GOT3 (cell line): Measurements from ENCODE around the gene CAPS2.

Source experiments
- DNase-seq: peaks from one replicate; lab custom pipeline; 2025; ENCODE audit warnings: mixed read lengths; lab: John Stamatoyannopoulos, UW

CAPS2 gene

DNA sequence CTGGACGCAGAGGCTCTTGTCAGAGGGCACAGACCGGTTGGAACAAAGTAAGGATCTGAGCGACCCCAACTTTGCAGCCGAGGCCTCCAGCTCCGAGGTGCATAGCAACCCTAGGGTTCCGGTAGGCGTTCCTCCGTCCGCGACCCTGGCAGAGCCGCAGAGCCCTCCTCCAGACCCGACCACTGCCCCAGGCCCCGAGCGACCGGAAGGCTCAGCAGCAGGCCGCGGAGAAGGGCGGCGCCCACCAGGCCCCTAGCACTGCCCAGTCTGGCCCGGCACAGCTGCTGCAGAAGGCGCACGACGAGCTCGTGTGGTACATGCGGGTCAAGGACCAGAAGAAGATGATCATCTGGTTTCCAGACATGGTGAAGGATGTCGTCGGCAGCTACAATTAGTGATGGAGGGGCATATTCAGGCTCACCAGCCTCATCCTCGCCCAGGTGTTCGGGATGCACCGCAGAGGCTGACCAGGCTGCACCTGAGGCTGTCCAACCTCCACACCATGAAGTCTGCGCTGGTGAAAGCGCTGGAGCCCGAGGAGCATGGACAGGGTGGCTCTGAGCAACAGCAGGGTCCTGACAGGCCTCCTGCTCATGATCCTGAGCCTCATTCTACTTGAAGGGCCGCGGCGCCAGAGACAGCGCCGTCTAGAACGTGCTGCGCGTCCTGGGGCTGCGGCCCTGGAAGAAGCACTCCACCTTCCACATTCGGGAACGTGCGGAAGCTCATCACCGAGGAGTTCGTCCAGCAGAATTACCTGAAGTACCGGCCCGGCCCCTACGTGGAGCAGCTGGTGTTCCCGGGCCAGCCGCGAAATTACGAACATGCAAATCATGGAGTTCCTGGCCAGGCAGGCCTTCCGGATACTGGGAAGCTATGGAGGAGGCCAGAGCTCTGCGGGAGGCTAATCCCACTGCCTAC lies 24.5 kb downstream of the CAPS2 start:
- no peak for DNase-seq

DNA sequence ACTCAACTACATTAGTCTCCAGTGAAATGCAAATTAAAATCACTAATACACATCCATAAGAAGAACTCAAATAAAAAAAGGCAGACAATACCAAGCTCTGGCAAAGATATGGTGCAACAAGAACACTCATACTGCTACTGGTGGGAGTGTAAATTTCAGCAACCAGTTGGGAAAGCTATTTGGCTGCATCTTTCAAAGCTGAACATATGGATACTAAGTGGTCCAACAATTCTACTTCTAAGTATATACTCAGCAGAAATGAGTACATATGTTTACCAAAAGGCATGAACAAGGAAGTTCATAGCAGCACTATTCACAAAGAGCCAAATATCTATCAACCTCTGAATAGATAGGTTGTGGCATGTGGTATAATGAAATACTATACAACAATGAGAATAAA lies 27.3 kb downstream of the CAPS2 start:
- DNase-seq, result no peak

DNA sequence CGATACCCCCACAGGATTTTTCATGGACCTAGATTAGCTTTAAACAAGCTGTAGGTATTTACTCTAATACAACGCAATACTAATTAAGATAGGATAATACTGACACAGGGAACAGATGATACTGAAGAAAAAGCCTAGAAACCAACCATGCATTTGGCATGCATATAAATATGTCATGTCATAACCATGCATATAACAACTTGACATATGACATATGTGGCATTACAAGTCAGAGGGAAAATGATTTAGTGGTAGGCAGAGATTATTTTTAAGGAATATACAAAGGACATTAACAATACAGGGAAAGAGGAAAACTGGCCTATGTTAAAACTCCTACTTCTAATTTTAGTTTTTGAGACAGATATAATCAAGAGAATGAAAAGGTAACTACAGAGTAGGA lies 27.9 kb downstream of the CAPS2 start:
- no peak for DNase-seq

DNA sequence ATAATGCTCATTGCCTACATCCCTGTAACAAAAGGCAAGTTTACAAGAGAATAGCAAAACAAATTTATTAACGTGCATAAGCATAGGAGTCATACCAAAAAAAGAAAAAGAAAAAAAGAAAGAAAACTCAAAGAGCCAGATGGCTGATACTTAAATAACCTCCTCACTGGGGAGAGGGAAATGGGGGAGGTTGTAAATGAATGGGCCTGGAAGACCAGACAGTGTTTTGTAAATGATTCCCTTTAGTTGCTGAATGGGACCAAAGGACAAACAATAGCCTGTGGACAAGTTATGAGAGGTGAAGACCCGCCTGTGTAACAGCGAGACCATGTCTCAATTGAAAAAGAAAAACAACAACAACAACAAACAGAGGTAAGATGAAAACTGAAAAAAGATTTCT lies 35.3 kb downstream of the CAPS2 start:
- no peak for DNase-seq

DNA sequence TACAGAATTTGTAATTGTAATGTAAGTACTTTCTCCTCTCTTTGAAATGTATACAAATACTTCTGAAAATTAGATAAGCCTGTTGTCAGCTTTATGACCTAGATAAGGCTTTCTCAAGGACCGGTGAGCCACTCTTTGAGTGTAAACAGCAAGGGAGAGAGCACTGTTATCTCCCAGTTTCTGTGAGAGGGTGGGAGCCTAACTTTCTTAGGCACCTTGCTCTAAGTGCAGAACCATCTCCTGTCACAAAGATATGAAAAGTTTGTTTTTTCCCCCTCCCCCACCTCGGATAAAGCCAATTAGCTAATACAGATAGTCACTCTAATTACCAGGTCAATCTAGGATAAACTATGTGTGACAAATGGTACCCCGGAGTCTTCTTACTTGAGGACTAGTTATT lies 35.8 kb downstream of the CAPS2 start:
- no peak for DNase-seq

DNA sequence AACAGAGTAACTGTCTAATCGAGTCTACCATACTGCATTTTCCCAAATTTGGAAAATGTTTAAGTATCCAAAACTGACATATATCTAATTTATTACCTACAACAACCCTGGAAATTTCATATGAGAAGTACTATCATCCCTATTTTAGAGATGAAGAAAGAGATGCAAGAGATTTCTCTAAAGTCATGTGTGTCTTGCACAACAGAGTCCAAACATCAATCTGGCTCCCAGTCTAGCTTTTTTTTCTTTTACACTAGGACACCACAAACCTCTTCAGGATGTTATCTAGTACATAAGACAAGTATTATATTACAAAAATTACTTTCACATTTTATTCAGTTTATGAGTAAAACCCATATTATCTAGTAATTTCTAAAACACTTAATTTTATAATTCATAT lies 39.1 kb downstream of the CAPS2 start:
- no peak for DNase-seq

DNA sequence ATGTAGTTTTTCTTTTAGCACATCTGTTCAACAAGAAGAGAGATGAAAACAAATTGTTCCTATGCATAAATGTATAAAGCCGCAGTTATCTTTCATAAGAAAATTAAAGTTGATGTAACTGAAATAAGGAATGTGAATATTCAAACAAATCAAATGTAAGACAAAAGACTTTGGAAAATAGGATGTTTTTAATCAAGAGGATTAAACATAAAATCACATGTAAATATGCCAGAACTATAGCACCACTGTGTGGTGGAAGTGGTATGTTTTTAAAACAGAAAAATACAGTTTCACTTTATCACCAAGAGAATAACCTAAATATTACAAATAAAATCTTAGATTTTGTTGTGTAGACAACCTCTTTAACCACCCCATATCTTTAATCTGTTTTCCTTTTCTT lies 40.4 kb downstream of the CAPS2 start:
- DNase-seq, result no peak

DNA sequence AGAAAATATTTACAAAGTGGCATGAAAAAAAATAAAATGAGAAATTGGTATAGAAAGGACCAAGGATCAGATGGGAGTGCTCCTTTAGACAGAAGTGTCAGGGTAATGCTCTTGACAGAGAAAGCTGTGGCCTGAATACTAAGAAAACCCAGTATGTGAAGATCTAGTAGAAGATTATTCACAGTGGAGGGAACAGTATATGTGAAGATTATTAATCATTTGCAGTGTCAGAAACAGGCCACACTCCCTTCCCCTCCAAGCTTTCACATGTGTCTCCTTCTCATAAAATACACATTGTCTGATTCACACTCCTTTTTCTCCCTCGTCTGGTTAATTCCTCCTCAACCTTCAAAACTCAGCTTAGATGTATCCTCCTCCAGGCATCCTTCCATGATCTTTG lies 41.3 kb downstream of the CAPS2 start:
- no peak for DNase-seq

DNA sequence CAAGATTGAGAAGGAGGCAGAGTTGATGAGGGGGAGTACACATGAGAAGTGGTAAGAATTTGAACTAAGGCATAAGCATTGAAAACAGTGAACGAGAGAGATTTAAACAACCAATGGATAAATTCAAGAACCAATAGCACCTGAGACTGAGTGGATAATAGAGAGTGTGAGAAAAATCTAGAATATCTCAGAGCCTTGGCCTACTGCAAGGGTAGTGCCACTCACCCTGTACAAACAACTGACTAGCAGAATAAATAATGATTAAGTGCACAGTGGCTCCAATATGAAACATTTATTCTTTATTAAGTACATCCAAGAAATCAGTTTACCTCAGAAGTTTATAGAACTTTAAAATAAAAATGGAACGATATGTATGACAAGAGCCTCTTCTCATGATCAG lies 54.4 kb downstream of the CAPS2 start:
- no peak for DNase-seq

DNA sequence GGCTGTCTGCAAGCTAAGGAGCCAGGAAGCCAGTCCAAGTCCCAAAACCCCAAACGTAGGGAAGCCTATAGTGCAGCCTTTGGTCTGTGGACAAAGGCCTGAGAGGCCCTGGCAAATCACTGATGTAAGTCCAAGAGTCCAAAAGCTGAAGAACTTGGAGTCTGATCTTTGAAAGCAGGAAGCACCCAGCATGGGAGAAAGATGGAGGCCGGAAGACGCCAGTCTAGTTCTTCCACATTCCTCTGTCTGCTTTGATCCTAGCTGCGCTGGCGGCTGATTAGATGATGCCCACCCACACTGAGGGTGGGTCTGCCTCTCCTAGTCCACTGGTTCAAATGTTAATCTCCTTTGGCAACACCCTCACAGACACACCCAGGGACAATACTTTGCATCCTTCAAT lies 58.5 kb downstream of the CAPS2 start:
- no peak for DNase-seq

DNA sequence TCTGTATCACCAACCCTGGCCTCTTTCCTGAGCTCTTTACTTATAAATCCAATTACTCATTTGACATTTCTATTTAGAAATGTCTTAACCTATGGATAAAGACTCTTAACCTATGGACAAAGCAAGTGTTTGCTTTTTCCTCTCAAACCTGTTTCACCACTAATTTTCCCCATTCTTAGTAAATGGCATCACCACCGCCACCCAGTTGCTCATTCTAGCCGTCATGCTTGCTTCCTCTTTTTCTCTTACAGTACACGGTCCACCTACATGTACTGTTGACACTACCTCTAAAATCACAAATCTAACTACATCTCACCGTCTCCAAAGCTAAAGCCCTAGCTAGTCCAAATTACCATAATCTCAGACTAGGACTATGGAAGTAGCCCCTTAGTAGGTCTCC lies 60.0 kb downstream of the CAPS2 start:
- DNase-seq, result no peak

DNA sequence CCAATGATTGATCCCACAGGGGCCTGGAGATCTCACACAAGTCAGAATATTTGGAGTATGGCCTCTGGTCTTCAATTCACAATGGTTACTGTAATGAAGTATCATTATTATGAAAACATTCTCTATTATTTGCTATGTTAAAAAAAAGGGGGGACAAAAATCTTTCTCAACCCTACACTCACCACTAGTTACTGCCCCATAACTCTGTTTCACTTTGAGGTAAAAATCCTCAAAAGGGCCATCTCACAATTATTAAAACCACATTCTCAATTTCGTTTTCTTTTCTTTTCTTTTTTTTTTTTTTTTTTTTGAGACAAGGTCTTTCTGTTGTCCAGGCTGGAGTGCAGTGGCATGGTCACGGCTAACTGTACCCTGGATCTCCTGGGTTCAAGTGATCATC lies 60.9 kb downstream of the CAPS2 start:
- no peak for DNase-seq

DNA sequence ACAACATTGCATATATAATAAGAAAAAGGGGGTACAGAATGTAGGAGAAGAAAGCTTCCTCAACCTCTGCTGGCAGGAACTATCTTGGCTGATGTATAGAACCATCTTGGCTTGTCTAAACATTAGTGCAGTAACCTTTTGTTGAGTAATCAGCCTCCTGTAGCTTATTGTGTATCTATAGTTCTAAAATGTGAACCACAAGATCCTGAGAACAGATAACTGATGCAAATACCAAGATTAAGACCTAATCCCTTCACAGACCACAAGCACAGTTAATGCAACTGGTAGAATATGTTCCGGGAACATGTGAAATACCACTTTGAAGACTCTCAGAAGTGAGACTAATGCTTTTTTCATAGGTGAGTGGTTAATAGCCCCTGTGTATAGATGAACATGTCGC lies 69.8 kb downstream of the CAPS2 start:
- DNase-seq, result no peak

DNA sequence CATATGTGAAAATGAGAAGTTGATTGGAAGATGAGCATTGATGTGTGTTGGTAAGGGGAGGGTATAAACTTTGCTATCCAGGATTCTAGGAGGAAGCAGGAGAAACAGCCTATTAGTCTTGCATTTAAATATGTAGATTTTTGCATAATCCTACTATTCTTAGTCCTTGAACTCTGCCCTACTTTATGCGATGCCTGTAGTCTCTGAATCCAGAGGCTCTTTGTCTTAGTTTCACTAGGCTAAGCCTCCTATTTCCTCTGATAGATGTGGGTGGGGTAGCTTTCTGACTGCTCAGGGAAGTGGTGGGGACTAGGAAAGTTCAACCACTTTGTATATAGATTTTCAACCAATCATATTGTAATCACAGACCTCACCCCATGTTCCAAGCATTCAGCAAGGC lies 71.0 kb downstream of the CAPS2 start:
- no peak for DNase-seq

DNA sequence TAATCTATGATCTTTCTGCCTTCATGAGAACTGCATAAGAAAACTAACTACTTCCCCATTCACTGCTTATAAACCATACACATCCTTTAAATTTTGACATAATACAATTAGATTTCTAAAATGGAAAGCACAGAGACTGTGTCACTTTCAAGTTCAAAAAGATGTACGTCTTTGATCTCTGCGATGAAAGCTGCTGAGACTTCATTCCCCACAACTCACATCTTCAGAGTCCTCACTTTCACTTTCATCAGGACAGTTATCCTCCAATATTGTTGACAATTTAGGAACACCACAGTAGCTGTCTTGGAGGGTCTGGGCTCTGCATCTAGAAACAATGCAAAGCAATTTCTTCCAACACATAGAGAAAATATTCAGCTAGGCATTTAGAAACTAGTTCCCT lies 72.6 kb downstream of the CAPS2 start:
- no peak for DNase-seq

DNA sequence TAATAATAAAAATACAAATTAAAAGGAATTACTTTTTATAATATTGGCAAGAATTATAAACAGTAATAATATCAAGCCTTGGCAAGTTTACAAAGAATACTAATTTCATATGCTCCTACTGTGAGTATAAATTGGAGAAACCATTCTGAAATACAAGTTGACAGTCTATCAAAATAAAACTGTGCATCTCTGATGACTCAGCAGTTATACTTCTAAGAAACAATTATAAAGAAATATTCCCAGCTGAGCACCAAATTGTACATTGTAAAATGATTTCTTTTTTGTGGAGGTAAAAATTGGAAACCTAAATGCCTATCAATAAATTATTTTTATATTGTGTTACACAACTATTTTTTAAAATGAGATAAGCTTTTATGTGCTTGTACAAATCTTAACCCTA lies 85.0 kb downstream of the CAPS2 start:
- no peak for DNase-seq

DNA sequence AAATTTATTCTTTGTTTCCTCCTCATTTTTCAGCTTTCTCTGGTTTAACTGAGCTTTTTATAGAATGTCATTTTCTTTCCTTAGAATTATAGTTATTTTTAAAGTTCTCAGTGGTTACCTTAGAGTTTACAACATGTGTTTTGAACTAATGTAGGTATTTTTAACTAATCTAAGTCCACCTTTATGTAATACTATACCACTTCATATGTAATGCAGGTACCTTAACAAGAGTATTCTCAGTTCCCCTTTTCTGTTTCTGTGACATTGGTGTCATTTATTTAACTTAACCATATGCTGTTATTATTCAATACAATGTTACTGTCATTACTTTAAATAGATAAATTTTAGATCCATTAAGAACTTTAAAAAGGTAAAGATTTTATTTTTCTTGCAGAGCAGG lies 90.1 kb downstream of the CAPS2 start:
- no peak for DNase-seq

DNA sequence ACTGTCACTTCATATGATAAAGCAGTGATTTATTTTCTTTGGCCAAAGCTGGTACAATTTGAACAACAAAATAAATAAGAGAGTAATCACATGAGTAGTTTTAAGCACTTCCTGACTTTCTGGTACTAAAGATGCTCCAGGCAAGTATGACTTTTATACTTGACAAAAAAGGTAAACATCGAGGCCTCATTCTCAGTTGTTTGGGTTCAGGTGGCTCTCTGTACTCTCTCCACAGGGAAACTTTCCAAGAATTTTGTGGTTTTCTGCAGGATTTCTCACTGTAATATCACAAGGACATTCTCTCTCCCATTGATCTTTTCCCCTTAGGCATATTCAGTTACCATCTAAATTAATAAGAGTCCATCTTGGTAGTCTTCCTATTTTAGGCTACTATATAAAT lies 93.9 kb downstream of the CAPS2 start:
- no peak for DNase-seq

DNA sequence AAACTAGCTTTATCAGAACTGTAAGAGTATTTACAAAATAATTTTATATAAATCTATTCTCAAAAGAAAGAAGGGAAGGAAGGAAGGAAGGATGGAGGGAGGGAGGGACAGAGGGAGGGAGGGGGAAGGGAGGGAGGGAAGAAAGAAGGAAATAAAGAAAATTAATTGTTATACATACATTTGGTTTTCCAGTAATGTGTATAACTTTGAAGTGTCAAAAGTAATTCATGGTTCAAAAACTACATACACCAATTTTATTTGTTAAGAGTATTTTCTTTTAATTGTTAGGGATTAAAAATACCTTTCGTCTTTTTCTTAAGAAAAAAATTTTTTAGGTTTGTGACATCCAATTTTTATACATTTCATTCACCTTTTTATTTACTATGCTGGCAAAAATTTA lies 103.0 kb downstream of the CAPS2 start:
- no peak for DNase-seq
